Measurements from ENCODE around the gene PRICKLE4.

GRCh38 chr6:41735427-41736185 is 45.0 kb upstream of the PRICKLE4 start, which contains the start of gene TFEB:
- TF ChIP-seq, protein P1, sequence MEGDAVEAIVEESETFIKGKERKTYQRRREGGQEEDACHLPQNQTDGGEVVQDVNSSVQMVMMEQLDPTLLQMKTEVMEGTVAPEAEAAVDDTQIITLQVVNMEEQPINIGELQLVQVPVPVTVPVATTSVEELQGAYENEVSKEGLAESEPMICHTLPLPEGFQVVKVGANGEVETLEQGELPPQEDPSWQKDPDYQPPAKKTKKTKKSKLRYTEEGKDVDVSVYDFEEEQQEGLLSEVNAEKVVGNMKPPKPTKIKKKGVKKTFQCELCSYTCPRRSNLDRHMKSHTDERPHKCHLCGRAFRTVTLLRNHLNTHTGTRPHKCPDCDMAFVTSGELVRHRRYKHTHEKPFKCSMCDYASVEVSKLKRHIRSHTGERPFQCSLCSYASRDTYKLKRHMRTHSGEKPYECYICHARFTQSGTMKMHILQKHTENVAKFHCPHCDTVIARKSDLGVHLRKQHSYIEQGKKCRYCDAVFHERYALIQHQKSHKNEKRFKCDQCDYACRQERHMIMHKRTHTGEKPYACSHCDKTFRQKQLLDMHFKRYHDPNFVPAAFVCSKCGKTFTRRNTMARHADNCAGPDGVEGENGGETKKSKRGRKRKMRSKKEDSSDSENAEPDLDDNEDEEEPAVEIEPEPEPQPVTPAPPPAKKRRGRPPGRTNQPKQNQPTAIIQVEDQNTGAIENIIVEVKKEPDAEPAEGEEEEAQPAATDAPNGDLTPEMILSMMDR (conservative IDR thresholded peaks at IDR 0.05; ENCODE audit: low read length) = peak; percentile 76
- TF ChIP-seq EZH2phosphoT487 (IDR thresholded peaks at IDR 0.05; ENCODE audit: borderline replicate concordance, low read depth, low read length) = no peak

Data from OCI-LY7 (cell line).